ENCODE data around the gene IFNGR1. TPM values are rescaled to one million over a fixed set of nuclear protein-coding genes. Genes with fewer than 3 reads are reported as not detected.
A peak's percentile ranks its signal among the peaks of the same experiment; 100 is the strongest.

The IFNGR1 gene
- total RNA-seq, 6 experiments from 2014 or later = 25.8 to 88.8 (median 37.4) TPM

DNA sequence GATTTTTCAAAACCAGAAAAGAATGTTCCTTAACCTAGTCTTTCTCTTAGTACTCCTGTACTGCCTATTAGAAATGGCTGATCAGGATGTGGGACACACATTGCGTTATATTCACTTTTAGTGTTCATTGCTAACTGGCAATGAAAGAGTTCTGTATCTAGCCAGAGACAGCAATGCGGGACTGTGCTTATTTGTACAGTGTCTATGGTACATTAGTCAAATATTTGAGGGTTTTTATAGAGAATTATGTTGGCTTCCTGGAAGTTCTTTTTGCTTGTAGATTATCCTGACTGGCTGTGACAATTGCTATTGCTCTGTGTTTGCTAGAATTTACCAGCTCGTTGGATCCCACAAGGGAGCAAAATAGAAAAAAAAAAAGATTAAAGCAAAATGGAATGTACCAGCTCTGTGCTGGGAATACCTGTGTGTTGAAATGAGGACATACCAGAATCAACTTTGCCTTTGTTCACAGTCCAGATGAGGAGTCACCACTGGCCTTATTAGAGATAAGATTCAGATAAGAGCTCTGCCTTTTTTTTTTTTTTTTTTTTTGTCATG is 22.4 kb upstream of the IFNGR1 start:
- TF ChIP-seq, protein P1, sequence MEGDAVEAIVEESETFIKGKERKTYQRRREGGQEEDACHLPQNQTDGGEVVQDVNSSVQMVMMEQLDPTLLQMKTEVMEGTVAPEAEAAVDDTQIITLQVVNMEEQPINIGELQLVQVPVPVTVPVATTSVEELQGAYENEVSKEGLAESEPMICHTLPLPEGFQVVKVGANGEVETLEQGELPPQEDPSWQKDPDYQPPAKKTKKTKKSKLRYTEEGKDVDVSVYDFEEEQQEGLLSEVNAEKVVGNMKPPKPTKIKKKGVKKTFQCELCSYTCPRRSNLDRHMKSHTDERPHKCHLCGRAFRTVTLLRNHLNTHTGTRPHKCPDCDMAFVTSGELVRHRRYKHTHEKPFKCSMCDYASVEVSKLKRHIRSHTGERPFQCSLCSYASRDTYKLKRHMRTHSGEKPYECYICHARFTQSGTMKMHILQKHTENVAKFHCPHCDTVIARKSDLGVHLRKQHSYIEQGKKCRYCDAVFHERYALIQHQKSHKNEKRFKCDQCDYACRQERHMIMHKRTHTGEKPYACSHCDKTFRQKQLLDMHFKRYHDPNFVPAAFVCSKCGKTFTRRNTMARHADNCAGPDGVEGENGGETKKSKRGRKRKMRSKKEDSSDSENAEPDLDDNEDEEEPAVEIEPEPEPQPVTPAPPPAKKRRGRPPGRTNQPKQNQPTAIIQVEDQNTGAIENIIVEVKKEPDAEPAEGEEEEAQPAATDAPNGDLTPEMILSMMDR (IDR thresholded peaks at IDR 0.05) = no peak
- no peak for TF ChIP-seq POLR2A (IDR thresholded peaks at IDR 0.05)
- DNase-seq (no peak), ATAC-seq (peak; percentile 64 to 89 (median 78))
- Histone ChIP-seq H3K4me3 (no peak overlapping the region), H3K4me1 (peaks cover 0 to 30% (median 0%) of the 10 kb centered on the region in 4 donors), H3K27ac (peak overlapping the region; percentile 16 to 42 (median 16)), H3K9me3 (no peaks in the 10 kb centered on the region), H3K36me3 (no peaks in the 10 kb centered on the region), H3K27me3 (no peaks in the 10 kb centered on the region)
- WGBS (ENCODE audit: insufficient coverage, low coverage, low lambda C conversion rate, missing lambda C conversion rate) = 28% methylated on average over 3 of the region's 3 CpGs
- intact Hi-C loops (cut with DNase I) = no loop called here

GRCh38 chr6:137240168-137240567 is 21.0 kb upstream of the IFNGR1 start:
- Histone ChIP-seq H3K4me3 (no peak overlapping the region), H3K4me1 (peaks cover 0 to 24% (median 0%) of the 10 kb centered on the region in 4 donors), H3K27me3 (no peaks in the 10 kb centered on the region), H3K36me3 (no peaks in the 10 kb centered on the region), H3K27ac (no peak overlapping the region), H3K9me3 (no peaks in the 10 kb centered on the region)
- no peak for TF ChIP-seq POLR2A (IDR thresholded peaks at IDR 0.05)
- TF ChIP-seq, protein P1 (IDR thresholded peaks at IDR 0.05) = no peak
- WGBS (ENCODE audit: insufficient coverage, low coverage, low lambda C conversion rate, missing lambda C conversion rate) = 21% methylated on average over 1 of the region's 1 CpG
- DNase-seq = peak in 1 of 3 donors; percentile 37
- peak; percentile 32 to 52 (median 48) for ATAC-seq
- intact Hi-C loops (cut with DNase I) = no loop called here

DNA sequence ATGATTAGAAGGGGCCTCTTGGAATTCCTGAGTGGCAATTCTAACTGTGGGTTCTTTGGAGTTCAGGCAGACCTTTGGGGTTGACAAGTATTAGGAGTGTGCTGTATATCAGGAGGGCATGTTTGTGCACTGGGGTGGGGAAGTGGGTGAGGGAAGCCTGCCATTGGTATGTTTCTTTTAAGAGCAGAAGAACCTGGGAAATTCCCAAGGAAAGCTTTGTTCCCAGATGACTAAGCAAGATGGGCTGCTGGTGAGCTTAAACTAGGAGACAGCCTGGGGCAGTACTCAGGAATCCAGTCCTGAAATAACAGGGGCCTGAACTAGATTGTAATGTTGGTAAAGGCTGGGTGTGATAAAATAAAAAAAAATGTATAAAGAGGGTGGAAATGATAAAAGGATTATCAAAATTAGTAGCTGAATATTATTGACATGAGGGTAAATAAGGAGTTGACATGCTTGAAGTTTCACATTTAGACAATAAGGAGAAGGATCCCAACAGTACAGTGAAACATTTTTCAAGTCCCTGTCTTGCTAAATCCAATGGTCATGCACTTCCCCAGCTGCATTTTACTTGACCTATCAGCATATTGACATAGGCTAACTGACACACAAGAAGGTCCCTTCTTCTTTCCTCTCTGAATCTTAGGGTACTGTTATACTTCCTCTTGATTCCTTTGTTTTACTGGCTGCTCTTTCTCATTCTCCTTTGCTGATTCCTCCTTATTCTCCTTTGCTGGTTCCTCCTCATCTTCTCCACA is 18.4 kb upstream of the IFNGR1 start:
- TF ChIP-seq POLR2A (IDR thresholded peaks at IDR 0.05) = no peak
- TF ChIP-seq, protein P1 (IDR thresholded peaks at IDR 0.05) = no peak
- DNase-seq (no peak), ATAC-seq (peak in 1 of 4 donors; percentile 34)
- Histone ChIP-seq H3K4me1 (peaks cover 0 to 35% (median 0%) of the 10 kb centered on the region in 4 donors), H3K36me3 (no peaks in the 10 kb centered on the region), H3K4me3 (no peak overlapping the region), H3K9me3 (no peaks in the 10 kb centered on the region), H3K27ac (no peak overlapping the region), H3K27me3 (no peaks in the 10 kb centered on the region)
- intact Hi-C loops (cut with DNase I) = no loop called here

DNA sequence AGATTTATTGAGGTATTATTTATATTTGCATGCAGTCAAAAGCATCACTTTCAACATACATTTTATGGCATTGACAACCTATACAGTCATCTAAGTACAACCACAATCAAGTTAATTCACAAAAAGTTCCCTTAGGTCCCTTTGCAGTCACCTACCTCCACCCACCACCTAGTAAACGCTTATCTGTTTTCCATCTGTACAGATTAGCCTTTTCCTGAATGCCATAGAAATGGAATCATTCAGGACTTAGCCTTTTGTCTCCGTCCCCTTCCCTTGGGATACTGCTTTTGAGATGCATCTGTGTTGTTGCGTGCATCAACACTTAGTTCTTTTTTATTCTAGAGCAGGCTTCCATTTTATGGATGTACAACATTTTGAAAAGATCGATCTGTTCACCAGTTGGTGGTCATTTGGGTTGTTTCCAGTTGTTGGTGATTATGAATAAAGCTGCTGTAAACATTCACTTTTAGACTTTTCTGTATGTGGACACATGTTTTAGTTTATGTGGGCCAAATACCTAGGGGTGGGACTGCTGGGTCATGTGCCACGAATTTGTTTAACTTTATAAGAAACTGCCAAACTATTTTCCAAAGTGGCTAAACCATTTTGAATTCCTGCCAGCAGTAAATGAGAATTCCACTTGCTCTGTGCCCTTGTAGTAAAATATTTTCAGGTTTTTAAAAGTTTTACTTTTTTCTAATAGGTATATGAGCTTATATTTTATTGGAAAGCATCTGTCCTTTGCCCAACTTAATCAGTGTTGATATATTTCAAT is 17.6 kb upstream of the IFNGR1 start:
- Histone ChIP-seq H3K27me3 (no peaks in the 10 kb centered on the region), H3K4me3 (no peak overlapping the region), H3K9me3 (no peaks in the 10 kb centered on the region), H3K36me3 (no peaks in the 10 kb centered on the region), H3K4me1 (peaks cover 0 to 35% (median 0%) of the 10 kb centered on the region in 4 donors), H3K27ac (no peak overlapping the region)
- no peak for ATAC-seq
- DNase-seq = no peak
- intact Hi-C loops (cut with DNase I) = no loop called here
- 67% methylated on average over 5 of the region's 5 CpGs for WGBS (ENCODE audit: insufficient coverage, low coverage, low lambda C conversion rate, missing lambda C conversion rate)
- TF ChIP-seq, protein P1 (IDR thresholded peaks at IDR 0.05) = no peak
- no peak for TF ChIP-seq POLR2A (IDR thresholded peaks at IDR 0.05)

Measured in right lobe of liver (tissue), 6 donors.